IMR-90 (cell line): ENCODE results near the gene IL1A.

Source experiments
- CEBPB ChIP-seq: IDR thresholded peaks from 2 replicates; pipeline ENCODE4 v1.6.1; 2012; ENCODE audit warnings: low read depth, low read length, improper control_type of control experiment
- ELK1 ChIP-seq: fragments of 150-350 bp; IDR thresholded peaks from 2 replicates; pipeline ENCODE4 v1.6.1; 2016; ENCODE audit warnings: low read depth, mild to moderate bottlenecking, low read length, moderate library complexity, borderline replicate concordance
- FOS ChIP-seq: fragments of 150-350 bp; IDR thresholded peaks from 2 replicates; pipeline ENCODE4 v1.6.1; 2016; ENCODE audit warnings: low read depth, low read length
- NFE2L2 ChIP-seq: fragments of 150-350 bp; IDR thresholded peaks from 2 replicates; pipeline ENCODE4 v1.6.1; 2016; ENCODE audit warnings: low read depth, mild to moderate bottlenecking, low read length
- POLR2A ChIP-seq: IDR thresholded peaks from 2 replicates; pipeline ENCODE4 v1.6.1; 2012; ENCODE audit warnings: mild to moderate bottlenecking, low read depth, low read length
- RAD21 ChIP-seq: IDR thresholded peaks from 2 replicates; pipeline ENCODE4 v1.6.1; 2012; ENCODE audit warnings: low read length, improper control_type of control experiment
- RFX5 ChIP-seq: IDR thresholded peaks from 2 replicates; pipeline ENCODE4 v1.8.0; 2012; ENCODE audit warnings: low read depth, mild to moderate bottlenecking, low read length, moderate library complexity
- SMC3 ChIP-seq: fragments of 150-350 bp; IDR thresholded peaks from 2 replicates; pipeline ENCODE4 v1.6.1; 2016; ENCODE audit warnings: low read depth, mild to moderate bottlenecking, antibody characterized with exemption, low read length, moderate library complexity
- USF2 ChIP-seq: fragments of 150-350 bp; IDR thresholded peaks from 2 replicates; pipeline ENCODE4 v1.6.1; 2017; ENCODE audit warnings: mild to moderate bottlenecking, antibody characterized with exemption, low read length, low read depth
- TF ChIP-seq, protein P1 (sequence below): conservative IDR thresholded peaks from 2 replicates; pipeline ENCODE4 v1.5.1; 2012; ENCODE audit warnings: mild to moderate bottlenecking, low read depth, low read length, improper control_type of control experiment

GRCh38 chr2:112762276-112762675, 22.0 kb downstream of the IL1A start:
- TF ChIP-seq, protein P1, sequence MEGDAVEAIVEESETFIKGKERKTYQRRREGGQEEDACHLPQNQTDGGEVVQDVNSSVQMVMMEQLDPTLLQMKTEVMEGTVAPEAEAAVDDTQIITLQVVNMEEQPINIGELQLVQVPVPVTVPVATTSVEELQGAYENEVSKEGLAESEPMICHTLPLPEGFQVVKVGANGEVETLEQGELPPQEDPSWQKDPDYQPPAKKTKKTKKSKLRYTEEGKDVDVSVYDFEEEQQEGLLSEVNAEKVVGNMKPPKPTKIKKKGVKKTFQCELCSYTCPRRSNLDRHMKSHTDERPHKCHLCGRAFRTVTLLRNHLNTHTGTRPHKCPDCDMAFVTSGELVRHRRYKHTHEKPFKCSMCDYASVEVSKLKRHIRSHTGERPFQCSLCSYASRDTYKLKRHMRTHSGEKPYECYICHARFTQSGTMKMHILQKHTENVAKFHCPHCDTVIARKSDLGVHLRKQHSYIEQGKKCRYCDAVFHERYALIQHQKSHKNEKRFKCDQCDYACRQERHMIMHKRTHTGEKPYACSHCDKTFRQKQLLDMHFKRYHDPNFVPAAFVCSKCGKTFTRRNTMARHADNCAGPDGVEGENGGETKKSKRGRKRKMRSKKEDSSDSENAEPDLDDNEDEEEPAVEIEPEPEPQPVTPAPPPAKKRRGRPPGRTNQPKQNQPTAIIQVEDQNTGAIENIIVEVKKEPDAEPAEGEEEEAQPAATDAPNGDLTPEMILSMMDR, result no peak
- no peak for TF ChIP-seq POLR2A
- TF ChIP-seq RFX5, result no peak
- no peak for TF ChIP-seq NFE2L2
- no peak for TF ChIP-seq SMC3
- TF ChIP-seq CEBPB, result peak; percentile 48; the same call in 1 of the 2 replicates
- TF ChIP-seq RAD21, result no peak
- TF ChIP-seq ELK1, result no peak
- TF ChIP-seq FOS, result no peak
- TF ChIP-seq USF2, result no peak
